GM12801 (cell line): ENCODE results near the gene BZW1.

Experiments used
- CTCF ChIP-seq: IDR thresholded peaks from one replicate; pipeline ENCODE4 v1.5.1; 2011; ENCODE audit warnings: control low read depth; ENCODE audit not compliant: insufficient read length; ENCODE audit errors: extremely low read depth

BZW1 gene

GRCh38 chr2:200772620-200773019, 39.1 kb upstream of the BZW1 start:
- no peak for TF ChIP-seq CTCF

GRCh38 chr2:200773083-200773482, 38.6 kb upstream of the BZW1 start:
- TF ChIP-seq CTCF: no peak

GRCh38 chr2:200774920-200775319, 36.8 kb upstream of the BZW1 start:
- no peak for TF ChIP-seq CTCF

GRCh38 chr2:200777275-200777674, 34.4 kb upstream of the BZW1 start:
- no peak for TF ChIP-seq CTCF

- TF ChIP-seq CTCF: no peak
Measured at GRCh38 chr2:200778038-200778437, 33.7 kb upstream of the BZW1 start.

- TF ChIP-seq CTCF: no peak
Measured at GRCh38 chr2:200779214-200779613, 32.5 kb upstream of the BZW1 start.

GRCh38 chr2:200781616-200782015, 30.1 kb upstream of the BZW1 start:
- TF ChIP-seq CTCF: no peak

GRCh38 chr2:200782251-200782650, 29.5 kb upstream of the BZW1 start:
- TF ChIP-seq CTCF: no peak
